SKM-1 (cell line): Measurements from ENCODE around the gene IL17RE.
"Not testable (repeated sequence)": the region's sequence is repeated elsewhere in the genome, so short reads cannot be mapped to it uniquely, and the experiment has no call there.

Experiments used
- DNase-seq: peaks from one replicate; lab custom pipeline; 2025; ENCODE audit not compliant: unreplicated experiment; lab: John Stamatoyannopoulos, UW

IL17RE gene, protein sequence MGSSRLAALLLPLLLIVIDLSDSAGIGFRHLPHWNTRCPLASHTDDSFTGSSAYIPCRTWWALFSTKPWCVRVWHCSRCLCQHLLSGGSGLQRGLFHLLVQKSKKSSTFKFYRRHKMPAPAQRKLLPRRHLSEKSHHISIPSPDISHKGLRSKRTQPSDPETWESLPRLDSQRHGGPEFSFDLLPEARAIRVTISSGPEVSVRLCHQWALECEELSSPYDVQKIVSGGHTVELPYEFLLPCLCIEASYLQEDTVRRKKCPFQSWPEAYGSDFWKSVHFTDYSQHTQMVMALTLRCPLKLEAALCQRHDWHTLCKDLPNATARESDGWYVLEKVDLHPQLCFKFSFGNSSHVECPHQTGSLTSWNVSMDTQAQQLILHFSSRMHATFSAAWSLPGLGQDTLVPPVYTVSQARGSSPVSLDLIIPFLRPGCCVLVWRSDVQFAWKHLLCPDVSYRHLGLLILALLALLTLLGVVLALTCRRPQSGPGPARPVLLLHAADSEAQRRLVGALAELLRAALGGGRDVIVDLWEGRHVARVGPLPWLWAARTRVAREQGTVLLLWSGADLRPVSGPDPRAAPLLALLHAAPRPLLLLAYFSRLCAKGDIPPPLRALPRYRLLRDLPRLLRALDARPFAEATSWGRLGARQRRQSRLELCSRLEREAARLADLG

DNA sequence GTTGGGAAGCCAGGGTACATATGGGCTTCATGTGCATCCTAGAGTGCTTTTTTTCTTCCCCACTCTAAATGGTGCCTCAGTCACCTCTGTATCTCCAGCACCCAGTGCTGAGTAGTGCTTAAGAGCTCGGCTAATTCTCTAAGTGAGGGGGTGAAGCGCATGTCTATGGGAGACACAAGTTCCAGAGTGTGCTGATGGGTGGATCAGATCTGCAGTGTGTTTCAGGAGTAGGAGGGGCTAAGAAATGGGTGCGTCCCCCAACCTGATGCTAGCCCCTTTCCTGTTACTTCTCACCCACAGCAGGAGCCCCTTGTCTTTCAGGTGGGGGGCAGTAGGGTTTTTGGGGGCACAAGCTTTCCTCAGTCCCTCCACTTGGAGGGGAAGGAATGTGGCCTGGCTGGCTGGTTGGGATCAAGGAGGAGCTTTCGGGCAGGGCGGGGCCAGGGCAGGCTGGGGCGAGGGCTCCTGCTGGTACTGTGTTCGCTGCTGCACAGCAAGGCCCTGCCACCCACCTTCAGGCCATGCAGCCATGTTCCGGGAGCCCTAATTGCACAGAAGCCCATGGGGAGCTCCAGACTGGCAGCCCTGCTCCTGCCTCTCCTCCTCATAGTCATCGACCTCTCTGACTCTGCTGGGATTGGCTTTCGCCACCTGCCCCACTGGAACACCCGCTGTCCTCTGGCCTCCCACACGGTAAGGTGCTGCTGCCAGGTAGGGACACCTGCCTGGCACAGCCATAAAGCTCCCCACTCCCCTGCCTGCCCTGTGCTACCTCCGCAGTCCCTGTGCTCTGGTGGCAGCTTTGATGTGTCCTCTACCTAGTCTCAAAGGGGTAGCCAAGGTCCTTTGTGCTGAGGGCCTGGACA lies at the start of gene IL17RE:
IL17RE (plus strand) TSS at position 477 of the 866 bp plus-strand sequence; CDS start at position 562, 85 bp downstream.
- no peak for DNase-seq

DNA sequence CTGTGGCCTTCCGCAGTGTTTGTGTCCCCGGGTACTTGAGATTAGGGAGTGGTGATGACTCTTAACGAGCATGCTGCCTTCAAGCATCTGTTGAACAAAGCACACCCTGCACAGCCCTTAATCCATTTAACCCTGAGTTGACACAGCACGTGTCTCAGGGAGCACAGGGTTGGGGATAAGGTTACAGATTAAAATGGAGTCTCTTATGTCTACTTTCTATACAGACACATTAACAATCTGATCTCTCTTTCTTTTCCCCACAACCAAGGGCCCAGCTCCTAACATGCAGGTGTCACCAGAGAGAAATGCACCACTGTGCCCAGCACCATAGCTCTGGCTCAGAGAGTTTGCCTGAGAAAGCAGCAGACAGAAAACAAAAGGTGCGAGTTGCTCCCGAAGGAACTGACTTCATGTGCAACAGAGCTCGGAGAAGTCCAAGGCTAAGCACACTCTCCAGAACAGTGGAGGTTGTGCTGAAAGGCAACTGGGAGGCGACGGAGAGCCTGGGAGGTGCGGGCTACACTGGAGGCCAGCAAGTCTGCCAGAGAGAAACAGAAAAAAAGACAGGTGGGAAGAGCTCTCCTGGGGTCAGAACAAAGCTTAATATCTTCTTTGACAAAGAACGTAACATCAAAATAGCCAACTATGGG lies 48.2 kb upstream of the IL17RE start:
- DNase-seq, result not testable (repeated sequence)

DNA sequence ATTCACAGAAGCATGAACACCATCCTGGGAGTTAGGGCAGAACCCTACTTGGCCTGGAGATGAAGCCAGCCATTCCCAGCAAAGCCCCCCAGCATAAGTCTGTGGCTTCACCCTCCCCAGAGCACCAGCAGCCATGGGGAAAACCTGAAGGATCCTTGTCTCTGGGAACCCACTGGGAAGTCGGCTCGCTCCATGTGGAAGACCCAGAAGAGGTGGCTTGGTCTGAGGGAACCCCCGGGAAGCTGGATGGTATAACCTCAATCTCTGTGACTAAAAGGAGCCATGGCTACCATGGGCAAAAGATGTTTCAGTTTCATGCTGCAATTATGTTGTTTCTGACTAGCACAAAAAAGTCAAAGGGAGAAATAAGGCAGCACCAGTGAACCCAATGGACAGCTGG lies 47.1 kb upstream of the IL17RE start:
- no peak for DNase-seq

DNA sequence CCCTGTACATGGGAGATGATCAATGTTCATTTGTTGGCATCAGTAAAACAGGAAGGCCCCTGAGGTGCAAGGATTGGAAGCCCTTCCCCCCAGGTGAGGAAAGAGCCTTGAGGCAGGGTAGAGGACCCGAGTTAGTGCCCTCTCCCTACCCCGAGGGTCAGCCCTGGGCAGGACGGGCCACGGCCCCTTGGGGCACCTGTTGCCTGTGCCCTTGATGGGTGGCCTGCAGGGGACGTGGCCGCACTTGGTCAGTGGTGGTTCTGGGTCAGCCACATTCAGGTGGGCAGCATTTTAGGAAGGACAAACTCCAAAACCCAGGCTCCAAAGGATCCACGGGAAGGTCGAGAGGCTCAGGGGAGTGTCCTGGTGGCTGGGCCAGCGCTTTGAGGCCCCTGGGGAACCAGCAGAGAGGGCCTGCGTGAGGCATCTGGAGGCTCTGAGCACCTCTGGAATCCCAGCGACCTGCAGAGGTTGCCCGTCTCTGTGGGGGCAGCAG lies 43.1 kb upstream of the IL17RE start:
- no peak for DNase-seq

DNA sequence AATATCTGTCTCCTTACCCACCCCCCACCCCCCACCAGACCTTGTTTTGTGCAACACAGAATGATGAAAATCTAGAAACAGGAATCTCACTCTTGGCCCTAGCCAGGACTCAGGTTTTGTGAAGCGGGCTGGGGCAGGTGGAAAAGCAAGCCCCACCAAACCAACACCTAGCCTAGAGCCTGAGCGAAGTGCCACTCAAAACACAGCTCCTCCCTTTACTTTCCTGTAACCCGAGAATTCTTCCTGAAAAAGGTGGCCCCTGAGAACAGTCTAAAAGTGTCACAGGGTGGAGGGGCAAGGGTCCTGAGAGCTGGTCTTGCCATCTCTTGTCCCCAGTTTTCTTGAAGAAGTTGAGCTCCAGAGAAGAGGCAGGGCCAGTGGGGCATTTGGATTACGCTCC lies 41.4 kb upstream of the IL17RE start:
- no peak for DNase-seq

DNA sequence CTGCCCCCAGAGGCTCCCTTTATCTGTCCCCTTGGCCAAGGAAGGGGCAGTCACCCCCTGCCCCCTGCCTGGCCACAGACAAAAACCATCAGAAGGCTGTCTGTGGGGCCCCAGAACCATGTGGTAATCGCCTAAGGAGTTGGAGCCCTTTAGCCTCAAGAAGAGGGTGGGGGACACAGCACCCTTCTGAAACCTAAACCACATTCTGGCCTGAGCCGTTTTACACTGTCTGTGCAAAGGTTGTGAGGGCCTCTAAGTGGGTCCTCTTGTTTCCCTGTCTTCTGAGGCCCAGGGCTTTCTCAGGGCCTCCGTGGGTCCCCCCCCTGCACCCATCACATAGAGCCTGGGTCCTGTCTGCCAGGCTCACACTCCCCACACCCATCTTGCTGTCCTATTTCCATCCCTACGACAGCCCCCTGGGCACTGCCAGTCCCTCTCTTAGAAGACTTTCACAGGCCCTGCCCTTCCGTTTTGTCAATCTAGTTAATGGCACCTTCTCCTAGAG lies 41.0 kb upstream of the IL17RE start:
- DNase-seq, result no peak

DNA sequence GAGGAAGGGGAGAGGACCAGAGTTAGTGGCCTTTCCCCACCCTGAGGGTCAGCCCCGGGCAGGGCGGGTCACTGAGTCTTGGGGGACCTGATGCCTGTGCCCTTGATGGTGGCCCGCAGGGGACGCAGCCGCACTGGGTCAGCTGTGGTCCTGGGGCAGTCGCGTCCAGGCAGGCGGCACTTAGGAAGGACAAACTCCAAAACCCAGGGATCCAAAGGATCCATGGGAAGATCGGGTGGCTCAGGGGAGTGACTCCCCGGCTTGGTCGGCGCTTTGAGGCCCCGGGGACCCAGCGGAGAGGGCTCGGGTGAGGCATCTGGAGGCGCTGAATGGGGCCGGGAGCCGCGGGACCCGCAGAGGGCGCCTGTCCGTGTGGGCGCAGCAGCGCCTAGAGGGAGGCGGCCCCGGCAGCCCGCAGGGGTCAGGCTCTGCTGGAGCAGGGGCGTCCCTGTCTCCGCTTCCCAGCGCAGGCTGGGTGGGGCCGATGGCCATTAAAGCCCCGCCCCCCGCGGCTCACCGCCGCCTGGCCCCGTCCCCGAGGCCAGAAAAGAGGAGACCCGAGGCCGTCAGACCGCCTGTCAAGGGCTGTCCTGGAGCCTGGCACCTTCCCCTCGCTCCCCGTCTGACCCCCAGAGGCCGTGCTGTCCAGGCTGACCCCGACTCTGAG lies 40.1 kb upstream of the IL17RE start:
- DNase-seq, result no peak

DNA sequence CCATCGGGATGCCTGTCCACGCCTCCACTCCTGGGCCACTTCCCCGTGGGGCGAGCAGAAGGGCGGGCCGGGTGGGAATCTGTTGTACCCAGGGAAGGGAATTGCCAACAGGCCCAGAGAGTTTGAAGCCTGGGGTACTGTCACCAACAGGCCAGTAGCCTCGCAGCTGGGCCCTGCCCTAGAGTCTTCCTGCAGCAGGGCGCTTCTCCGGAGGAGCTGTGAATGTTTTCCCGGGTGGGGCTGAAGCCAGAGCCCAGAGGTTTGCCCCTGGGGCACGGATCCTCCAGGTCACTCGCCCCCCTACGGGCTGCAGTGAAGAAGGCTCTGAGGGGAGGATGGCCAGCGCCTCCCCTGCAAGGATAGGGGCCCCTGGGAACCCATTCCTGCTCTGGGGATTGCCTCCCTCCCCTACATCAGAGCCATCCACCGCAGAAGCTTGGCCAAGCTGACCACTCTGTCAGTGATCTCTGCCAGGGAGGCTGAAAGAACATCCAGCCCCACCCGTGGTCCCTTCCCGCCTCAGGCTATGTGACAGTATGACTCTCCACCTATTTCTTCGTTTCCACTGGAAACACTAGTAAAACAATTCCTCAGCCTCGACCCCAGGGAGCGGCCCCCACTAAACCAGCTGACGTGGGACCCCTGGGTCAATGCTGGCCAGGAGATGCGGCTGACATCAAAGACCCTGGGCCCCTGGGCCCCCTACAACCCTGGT lies 39.4 kb upstream of the IL17RE start:
- DNase-seq, result no peak

DNA sequence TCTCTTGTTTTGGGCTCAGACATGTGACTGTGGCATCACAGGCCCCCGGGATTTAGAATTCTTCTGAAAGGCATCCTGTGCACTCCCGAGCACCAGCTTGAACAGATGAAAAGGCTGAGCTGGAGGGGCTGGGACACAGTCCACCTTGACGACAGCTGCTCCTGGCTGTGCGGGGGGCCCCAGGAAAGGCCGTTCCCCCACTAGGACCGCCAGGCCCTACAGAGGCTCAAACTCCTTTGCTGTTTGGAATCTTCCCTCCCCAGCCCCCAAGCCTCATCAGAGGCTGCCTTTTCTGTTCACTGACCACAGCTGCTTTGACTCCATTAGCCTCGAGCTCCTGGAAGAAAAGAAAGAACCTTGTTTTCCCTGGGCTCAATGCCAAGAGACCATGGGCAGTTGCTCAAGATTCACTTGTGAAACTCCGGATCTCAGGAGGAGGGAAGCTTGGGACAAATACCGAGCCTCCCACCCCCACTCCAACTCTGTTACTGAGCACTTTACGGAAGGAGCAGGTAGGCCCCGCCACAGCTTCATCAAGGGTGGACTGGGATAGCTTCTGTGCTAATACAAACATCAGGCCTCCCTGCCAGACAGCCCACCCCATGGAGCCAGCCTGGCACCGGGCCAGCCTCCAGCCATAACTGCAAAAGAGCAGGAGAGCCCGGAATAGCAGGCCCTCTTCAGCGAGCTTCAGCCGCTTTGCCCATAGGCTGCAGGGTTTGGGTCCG lies 38.3 kb upstream of the IL17RE start:
- DNase-seq, result peak; percentile 63

DNA sequence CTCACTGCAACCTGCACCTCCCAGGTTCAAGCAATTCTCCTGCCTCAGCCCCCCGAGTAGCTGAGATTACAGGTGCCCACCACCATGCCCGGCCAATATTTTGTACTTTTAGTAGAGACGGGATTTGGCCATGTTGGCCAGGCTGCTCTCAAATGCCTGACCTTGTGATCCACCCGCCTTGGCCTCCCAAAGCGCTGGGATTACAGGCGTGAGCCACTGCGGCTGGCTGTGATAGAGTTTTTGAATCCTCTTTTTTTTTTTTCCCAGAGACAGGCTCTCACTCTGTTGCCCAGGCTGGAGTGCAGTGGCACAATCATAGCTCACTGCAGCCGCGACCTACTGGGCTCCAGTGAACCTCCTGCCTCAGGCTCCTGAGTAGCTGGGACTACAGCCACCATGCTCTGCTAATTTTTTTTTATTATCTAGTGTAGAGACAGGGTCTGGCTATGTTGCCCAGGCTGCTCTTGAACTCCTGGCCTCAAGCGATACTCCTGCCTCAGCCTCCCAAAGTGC lies 37.5 kb upstream of the IL17RE start:
- not testable (repeated sequence) for DNase-seq

DNA sequence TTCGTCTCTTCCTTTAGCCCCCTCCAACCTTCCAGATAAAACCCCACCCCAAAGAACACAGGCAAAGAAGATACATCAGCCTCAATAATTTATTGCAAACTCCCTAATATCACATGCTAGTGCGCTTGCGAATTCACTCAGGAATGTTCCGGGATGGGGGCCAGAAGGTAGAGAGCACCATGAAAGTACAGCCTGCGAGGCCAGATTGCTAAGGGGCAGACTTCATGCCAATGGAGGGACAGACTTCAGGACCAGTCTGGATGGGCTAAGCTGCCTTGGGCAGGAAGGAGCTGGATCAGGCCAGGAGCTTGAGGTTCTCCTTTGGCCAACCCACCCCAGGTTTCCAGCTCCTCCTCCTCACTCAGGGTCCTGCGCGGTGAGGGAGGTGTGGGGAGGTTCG lies 36.0 kb upstream of the IL17RE start:
- no peak for DNase-seq

DNA sequence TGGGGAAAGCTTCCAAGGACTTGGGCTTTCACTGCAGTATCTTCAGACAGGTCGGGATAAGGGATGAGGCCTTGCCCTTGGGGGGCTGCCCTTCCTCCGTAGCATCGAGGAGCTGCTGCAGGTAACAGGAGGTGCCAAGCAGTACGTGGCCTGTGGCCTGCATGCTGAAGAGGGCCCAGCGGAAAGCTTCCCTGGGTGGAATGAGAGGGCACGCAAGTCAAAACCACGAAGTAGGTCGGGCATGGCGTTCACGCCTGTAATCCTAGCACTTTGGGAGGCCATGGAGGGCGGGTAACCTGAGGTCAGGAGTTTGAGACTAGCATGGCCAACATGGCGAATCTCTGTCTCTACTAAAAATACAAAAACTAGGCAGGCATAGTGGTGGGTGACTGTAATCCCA lies 35.5 kb upstream of the IL17RE start:
- DNase-seq, result no peak

DNA sequence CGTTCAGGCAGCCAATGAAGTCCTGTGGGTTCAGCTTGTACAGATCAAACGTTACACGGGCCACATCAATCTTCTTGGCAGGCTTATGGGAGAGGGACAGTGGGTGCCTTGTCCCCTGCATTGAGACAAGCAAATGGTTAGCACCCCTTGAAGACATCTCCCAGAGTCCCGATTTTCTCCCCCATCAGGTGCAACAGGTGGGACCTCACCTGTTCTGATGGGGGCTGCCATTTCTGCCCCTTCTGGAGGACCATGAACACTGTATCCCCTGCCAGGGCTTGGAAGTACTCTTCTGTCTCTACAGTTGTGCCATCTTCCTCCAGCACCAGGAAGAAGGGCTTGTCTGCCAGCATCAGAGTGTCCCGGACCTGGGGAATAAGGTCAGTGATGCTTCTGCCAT lies 32.7 kb upstream of the IL17RE start:
- no peak for DNase-seq

DNA sequence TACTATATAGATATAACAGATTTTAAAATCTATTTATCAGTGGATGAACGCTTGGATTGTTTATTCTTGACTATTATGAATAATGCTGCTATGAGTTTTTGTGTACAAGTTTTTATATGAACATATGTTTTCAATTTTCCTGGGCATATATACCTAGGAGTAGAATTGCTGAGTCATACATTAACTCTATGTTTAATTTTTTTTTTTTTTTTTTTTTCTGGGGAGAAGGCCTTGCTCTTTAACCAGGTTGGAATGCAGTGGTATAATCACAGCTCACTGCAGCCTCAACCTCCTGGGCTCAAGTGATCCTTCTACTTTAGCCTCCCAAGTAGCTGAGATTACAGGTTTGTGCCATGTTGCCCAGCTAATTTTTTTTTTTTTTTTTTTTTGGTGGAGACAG lies 31.7 kb upstream of the IL17RE start:
- no peak for DNase-seq

DNA sequence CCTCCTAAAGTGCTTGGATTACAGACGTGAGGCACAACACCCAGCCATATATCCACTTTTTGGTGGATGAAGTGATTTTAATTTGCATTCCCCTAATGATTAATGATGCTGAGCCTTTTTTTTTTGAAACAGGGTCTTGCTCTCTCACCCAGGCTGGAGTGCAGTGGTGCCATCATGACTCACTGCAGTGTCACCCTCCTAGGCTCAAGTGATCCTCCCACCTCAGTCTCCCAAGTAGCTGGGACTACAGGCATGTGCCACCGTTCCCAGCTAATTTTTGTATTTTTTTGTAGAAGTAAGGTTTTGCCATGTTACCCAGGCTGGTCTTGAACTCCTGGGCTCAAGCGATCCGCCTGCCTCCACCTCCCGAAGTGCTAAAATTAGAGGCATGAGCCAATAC lies 30.6 kb upstream of the IL17RE start:
- not testable (repeated sequence) for DNase-seq

DNA sequence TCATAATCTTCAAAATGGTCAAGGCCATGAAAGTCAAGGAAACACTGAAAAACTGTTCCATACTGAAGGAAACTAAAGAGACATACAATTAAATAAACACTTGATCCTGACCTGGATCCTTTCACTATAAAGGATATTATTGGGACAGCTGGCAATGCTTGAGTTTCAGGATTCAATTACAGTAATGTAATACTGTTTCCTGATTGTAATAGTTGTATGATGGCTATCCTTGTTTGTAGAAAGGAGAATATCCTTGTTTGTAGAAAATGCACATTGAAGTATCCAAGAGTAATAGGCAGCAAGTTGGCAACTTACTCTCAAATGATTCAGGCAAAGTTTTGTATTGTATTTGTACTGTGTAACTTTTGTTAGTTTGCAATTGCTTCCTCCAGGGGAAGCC lies 27.2 kb upstream of the IL17RE start:
- no peak for DNase-seq

DNA sequence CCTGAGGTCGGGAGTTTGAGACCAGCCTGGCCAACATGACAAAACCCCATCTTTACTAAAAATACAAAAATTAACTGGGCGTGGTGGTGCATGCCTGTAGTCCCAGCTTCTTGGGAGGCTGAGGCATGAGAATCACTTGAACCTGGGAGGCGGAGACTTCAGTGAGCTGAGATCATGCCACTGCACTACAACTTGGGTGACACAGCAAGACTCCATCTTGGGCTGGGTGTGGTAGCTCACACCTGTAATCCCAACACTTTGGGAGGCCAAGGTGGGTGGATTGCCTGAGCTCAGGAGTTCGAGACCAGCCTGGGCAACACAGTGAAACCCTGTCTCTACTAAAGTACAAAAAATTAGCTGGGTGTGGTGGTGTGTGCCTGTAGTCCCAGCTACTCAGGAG lies 26.4 kb upstream of the IL17RE start:
- DNase-seq, result not testable (repeated sequence)

DNA sequence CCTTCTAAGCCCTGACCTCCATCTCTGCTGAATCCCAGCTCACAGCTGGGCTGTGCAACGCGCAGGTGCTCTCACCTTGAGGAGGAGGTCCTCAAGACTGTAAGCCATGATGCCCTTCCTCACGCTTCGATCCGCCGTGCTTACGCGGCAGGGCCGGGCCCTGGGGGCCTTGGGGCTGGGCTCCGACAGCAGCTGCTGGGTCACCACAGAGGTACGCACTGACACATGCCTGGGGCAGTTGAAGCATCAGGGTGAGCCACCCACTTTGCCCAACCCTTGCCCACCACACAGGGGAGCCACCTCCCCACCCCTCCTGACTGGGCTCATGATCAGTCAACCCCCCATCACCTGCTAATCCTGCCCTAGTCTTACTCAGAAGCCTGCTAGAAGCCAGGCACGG lies 25.7 kb upstream of the IL17RE start:
- DNase-seq, result no peak

DNA sequence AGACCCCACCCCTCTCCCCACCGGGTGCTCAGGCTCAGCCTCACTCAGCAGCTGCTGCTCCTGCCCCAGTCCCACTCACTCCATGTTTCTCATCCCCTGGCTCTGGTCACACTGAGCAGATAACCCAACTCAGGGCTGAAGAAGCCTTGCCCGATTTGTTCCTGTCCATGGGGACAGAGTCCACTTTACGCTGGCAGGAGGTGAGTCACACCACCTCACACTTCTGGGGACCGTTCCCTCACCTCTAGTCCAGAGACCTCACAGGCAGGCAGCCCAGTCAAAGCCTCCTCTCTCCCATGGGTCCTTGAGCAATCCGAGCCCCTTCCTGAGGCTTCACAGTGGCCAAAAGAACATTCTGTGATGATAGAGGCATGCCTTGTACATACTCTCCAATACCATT lies 23.9 kb upstream of the IL17RE start:
- no peak for DNase-seq
